ENCODE measurements around the gene AASS.

AASS gene

DNA sequence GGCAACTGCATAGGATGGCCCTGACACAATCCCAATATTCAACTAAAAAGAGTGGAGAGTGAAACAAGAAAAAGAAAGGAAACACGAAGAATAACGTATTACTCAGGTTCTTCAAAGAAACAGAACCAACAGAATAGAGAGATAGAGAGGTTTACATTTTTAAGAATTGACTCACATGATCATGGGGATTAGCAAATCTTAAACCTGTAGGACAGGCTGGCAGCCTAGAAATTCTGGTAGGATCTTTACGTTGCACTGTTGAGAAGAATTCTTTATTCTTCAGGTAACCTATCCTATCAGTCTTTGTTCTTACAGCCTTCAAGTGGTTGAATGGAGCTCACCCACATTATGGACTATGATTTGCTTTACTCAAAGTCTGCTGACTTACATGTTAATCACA, 103.9 kb downstream of the AASS start:
- no peak for DNase-seq (ENCODE audit: low read depth in 2 of 2)

DNA sequence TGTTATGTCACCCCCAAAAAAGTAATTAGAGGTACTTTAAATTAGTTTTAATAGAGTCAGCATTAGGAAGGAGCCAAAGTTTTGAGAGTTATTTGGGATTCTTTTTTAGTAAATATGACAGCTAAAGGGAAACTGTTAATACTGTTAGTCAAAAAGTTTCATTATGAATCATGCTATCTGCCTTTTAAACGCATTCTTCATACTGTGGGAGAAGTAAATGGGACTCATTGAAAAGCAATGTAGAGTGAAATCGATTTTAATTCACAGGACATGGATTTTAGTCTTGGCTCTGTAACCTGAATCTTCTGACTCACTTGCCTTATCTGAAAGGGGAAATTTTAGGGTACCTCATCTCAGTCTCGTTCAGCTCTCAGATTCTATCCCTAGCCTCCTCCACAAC, 105.1 kb downstream of the AASS start:
- no peak for DNase-seq (ENCODE audit: low read depth in 2 of 2)

DNA sequence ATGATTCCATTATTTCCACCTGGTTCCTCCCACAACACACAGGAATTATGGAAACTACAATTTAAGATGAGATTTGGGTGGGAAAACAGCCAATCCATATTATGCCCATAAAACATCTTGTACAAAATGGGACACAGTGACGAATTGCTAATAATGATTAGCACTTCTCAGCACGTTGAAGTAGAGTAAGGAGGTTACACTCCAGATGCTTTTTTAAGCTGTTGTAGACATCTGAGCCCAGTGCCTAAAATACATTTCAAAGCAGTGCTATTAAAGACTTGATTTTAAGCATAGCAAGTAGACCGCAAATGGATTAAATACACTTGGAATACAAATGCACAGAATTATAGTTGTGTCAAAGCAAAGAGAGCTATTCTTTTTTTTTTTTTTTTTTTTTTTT, 105.9 kb downstream of the AASS start:
- DNase-seq (ENCODE audit: low read depth in 2 of 2) = no peak

DNA sequence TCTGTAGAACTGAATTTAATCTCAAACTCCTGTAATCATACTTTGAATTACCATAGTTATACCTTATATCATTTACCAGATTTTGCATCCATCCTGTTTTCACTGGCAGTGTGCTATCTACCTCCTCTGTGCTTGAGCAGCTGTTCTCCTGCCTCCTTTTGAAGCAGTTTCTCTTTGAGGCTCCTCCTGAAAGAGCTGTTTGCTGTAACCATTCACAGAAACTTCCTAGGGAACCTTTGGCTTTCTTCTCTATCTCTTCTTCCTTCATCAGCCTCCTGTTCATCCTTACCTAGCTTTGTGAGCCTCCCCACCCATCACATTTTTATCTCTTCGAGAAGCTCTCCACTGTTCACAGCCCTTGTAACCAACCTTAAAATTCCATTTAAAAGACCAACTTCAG, 108.2 kb downstream of the AASS start:
- no peak for DNase-seq (ENCODE audit: low read depth in 2 of 2)

DNA sequence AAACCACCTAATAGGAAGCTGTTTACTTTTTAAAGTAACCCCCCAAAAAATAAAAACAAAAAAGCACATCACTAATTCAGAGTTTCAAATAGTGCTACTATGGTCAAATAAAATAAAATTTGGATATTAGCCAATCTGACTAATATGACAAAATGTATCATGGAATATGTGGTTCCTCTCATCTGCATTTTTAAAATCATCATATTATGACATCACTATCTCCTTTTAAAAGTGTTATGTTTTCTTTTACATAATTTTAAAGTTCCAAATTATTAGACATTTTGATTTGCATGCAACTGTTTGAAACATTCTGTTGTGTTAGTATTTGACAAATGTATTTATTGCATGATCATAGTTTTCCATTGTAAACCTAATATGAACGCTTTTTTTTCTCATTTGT, 110.4 kb downstream of the AASS start:
- DNase-seq (ENCODE audit: low read depth in 2 of 2) = no peak

DNA sequence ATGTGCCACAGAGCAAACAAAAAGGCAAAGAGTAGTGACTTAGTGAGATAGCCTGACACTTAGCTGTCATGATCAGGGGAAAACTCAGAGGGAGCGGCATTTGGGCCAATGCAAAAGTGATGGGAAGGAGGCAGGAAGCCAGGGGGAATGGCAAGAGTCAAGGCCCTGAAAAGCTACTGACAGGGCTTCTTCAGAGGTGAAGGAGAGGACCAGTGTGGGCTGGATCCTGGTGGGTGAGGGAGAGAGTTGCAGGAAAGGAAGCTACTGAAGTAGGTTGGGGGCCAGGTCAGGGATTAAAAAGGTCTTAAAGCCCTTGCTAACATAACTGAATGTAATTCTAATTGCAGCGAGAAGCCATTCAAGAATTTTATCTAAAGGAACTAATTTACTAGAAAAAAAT, 117.0 kb downstream of the AASS start:
- DNase-seq (ENCODE audit: low read depth in 2 of 2) = no peak

All from stimulated activated CD4-positive, alpha-beta T cell treated with anti-CD3 and anti-CD28 coated beads, Interleukin-12 subunit alpha, Interleukin-12 subunit beta, amount 100 ng/mL, for 24 hours (primary cell).